Stimulated activated CD8-positive, alpha-beta memory T cell treated with anti-CD3 and anti-CD28 coated beads, Interleukin-7, amount 100 ng/mL, for 4 hours (primary cell): Measurements from ENCODE around the gene CCT5.
"Not testable (repeated sequence)": the region's sequence is repeated elsewhere in the genome, so short reads cannot be mapped to it uniquely, and the experiment has no call there.

Experiments
- DNase-seq, 2 donors: peaks; one replicate each; pipeline ENCODE4 v3.0.0-alpha.2; 2020; ENCODE audit warnings: low read depth in 2 of 2

The CCT5 gene

GRCh38 chr5:10246761-10247160, 3.3 kb upstream of the CCT5 start:
- no peak for DNase-seq

DNA sequence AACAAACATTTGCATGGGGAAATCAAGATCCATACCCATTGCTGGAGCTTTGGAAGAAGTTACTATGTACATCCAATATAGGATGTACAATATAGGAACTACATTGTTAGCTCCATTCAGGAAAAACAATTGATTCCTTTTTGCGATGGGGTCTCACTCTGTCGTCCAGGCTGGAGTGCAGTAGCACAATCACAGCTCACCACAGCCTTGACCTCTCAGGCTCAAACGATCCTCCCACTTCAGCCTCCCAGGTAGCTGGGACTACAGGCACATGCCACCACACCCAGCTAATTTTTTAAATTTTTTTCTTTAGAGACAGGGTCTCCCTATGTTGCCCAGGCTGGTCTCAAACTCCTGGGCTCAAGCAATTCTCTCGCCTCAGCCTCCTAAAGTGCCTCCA, 2.9 kb upstream of the CCT5 start:
- not testable (repeated sequence) for DNase-seq

DNA sequence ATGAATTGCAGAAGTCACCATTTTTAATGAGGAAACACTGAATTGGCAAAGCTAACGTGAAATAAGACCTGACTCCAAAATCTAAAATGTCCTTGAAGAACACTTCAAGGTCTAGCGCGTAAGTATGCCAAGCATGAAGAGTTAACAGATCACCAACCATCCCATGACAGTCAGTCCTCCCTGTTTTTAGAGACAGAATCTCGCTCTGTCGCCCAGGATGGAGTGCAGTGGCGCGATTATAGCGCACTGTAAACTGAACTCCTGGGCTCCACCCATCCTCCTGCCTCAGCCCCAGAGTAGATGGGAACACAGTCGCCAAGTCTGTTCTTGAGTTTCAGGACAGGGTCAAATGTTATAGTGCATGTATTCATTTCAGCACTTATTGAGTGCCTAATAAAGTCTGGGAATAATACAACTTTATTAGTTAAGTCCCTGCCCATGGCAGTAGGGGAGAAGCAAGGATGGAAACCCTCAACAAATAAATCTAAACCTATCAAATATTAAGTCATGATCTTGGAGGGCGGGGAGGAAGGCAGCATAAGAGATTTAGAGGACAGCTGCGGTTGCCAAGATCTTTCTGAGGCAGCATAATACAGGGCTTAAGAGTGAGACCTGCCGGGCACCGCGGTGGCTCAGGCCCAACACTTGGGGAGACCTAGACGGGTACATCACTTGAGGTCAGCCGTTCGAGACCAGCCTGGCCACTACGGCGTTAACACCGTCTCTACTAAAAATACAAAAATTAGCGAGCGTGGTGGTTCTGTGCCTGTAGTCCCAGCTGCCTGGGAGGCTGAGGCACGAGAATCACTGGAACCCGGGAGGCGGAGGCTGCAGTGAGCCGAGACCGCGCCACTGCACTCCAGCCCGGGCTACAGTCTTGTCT, 1.5 kb upstream of the CCT5 start:
- no peak for DNase-seq

- DNase-seq: no peak
Observed at GRCh38 chr5:10250806-10251276, 761 bp downstream of the CCT5 start.

DNA sequence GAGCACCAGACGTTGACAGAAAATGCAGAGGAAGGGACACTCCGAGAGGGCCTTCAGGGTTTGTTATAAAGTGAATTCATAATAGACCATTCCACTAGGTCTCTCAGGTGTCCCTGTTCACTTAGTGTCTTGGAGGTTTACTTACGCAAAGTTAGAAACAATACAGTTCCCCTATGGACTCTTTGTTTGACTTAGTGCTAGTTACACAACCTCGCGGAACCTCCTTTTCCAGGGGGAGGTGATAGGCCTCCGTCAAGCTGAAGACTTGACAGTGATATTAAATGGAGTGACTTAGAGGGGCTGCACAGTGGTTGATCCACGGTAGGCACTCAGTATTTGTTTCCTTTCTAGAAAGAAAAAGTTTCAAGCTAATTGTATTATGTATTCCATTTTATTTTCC, 1.3 kb downstream of the CCT5 start:
- DNase-seq: no peak

GRCh38 chr5:10253390-10253789, 3.3 kb downstream of the CCT5 start:
- no peak for DNase-seq

DNA sequence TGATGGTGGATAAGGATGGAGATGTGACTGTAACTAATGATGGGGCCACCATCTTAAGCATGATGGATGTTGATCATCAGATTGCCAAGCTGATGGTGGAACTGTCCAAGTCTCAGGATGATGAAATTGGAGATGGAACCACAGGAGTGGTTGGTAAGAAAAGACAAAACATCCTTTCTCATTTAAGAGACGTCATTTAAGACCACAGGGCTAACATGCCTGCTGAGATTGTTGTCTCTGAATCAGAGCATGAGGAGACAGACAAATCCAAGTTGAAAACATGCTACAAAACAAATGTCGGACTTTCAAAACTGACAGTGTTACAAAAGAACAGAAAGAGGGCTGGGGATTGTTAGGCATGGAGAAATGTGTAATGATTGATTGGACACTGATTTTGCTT, 4.6 kb downstream of the CCT5 start:
- no peak for DNase-seq

DNA sequence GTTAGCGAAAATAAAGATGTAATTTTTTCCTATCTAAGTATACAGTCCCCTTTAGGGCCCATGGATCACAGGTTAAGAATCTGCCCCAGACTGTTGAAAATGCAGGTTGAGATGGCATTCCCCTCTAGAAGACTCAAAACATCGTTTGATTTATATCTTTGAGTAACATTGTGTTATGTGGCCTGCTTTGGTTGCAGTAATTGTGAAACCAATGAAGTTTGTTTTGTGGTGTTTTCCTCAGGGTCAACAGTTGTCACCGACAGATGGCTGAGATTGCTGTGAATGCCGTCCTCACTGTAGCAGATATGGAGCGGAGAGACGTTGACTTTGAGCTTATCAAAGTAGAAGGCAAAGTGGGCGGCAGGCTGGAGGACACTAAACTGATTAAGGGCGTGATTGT, 7.8 kb downstream of the CCT5 start:
- no peak for DNase-seq

- no peak for DNase-seq
Observed at GRCh38 chr5:10259899-10260298, 9.8 kb downstream of the CCT5 start.

- DNase-seq: no peak
Observed at GRCh38 chr5:10261065-10261464, 11.0 kb downstream of the CCT5 start.

DNA sequence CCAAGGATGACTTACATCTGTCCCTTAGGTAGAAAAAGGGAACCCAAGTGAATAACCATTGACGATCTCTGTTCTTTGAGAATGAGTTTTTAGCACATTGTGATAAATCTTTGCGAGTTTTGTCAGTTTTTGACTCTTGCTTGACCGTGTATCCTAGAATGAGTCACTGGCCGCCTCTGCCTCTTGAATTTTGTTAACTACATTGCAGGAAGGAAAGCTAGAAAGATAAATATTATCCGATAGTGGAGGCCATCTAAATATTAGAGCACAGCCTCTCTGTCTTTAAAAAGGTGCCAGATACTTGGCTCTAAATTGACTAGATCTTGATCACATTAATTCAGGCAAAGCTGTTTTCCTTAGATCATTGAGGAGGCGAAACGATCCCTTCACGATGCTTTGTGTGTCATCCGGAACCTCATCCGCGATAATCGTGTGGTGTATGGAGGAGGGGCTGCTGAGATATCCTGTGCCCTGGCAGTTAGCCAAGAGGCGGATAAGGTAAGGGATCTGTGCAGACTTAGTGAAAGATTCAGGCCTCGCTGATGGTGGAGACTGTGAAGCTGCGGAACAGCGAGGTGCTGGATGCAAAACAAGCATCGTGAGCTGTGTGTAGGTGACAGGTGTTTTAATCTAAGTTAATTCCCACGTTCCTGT, 12.2 kb downstream of the CCT5 start:
- DNase-seq: no peak

DNA sequence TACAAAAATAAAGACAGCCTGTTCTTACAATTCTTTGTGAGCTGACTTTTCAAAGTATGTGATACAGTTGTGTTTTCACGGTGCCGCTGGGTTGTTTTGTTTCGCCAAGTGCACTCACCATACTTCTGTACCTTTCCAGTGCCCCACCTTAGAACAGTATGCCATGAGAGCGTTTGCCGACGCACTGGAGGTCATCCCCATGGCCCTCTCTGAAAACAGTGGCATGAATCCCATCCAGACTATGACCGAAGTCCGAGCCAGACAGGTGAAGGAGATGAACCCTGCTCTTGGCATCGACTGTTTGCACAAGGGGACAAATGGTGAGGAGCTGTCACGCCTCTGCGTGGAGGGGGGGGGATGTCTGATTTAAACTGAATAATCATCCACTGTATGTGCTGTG, 12.9 kb downstream of the CCT5 start:
- DNase-seq: no peak

- no peak for DNase-seq
Observed at GRCh38 chr5:10264604-10265003, 14.5 kb downstream of the CCT5 start.

DNA sequence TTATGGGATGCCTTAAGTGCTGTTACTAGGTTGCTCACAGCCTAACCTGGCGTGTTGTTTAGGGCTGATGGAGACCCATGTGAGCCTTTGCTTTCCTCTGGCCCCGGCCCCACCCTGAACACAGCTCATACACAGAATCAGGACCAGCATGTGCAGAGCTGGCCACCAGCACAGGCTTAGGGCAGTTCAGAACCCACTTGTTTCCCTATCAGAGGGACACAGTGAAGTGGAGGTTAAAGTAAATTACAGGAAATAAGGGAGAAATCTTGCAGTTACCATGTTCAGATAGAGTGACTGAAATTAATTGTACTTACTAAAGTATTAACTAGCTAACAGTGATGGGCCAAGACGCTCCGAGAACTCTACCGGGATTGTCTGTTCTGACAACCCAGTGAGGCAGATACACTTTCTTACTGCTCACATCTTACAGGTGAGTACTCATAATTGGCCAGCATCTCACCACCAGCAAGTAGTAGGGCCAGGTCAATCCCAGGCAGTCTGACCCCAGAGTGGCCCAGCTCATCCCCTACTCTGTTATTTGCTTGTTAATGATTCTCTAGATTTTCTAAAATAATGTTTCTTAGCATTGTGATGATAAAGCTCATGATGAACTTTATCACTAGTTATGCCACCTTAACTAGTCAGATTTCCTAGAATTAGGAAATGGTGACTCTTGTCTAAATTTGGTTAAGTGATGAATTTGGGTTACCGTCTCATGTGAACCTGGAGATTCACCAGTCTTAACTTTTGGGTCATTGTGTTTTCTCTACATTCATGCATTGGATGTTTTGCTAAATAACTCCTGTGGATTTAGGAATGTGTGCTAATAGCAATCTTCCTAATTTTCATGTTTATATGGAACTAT, 15.4 kb downstream of the CCT5 start:
- no peak for DNase-seq

DNA sequence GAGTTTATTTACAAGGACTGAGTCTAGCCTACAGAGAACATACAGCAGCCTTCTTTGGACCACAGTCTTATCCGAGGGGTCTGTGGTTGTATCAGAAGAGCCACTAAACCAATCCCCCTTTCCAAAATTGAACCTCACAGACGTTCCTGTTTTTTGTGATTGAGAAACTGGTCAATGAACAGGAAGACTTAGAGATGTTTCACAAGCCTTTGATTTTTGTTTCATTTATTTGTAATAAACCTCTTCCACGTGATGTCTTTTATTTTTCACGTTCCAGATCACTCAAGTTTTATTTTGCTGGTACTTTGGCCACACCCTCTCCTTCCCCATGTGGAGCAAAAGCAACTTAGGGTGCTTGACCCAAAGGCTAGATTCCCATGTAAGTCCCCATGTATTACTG, 16.1 kb downstream of the CCT5 start:
- no peak for DNase-seq

DNA sequence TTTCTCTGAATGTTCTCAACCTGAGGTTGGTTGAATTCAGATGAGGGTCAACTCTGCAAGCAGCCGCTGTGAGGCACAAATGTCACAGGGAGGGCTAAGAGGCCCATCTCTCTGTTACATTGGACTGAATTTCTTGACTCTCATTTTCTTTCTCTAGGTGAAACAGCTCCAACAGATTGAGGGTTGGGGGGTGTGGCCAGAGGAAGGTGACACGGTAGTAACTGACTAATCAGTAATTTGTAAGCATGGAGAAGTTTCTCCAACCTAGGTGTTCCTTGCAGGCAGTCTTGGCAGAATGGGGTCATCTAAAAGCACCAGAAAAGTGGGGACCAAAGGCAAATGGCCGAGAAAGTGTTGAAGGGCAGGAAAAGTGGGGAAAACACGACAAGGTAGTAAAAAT, 16.8 kb downstream of the CCT5 start:
- no peak for DNase-seq

- no peak for DNase-seq
Observed at GRCh38 chr5:10268100-10268499, 18.0 kb downstream of the CCT5 start.

DNA sequence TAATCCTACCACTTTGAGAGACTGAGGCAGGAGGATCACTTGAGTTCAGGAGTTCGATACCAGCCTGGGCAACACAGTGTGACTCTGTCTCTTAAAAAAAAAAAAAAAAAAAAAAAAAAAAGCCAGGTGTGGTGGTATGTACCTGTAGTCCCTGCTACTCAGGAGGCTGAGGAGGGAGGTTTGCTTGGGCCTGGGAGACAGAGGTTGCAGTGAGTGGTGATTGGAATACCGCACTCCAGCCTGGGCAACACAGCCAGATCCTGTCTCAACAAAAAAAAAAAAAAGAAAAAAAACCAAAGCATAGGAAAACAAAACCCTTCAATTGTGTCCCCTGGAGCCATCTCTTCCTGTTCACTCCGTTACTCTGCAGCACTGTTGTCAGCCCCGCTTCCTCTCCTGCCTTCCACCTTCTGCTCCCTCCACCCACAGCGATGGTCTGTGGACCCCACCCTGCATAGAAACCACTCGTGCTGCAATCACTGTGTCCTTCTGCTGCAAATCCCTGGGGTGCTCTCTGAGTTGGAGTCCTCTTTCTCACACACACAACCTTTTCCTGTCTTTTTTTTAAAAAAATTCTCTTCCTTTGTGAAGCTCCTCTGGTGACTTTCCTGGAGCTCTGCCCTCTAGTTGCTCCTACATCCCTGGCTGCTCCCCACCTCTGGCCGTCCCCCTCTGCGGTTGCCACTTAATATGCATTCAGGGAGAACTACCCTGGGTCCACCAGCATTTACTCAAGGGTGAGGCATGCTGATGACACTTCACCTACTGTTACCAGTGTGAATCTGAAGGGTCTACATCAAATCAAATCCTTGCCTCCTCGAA, 22.2 kb downstream of the CCT5 start:
- no peak for DNase-seq

- DNase-seq: not testable (repeated sequence)
Observed at GRCh38 chr5:10272875-10273209, 22.8 kb downstream of the CCT5 start.

- no peak for DNase-seq
Observed at GRCh38 chr5:10275460-10275859, 25.4 kb downstream of the CCT5 start.

DNA sequence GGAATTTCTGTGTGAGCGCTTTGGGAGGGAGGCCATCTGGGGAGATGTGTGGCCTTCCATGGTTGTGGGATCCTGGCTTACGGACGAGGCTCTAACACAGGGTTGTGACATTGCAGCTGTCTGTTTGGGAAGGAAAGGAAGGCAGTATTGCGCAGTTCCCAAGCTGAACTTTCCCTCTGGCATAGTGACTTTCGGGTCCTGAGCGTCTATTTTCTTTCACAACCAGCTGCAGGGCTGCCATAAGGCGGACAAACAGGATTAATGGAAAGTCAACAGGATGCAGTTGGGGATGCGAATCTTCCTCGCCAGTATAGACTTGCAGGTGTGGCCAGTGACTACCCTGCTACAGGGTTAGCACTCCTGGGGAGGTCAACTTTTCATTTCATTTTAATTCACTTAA, 25.9 kb downstream of the CCT5 start:
- no peak for DNase-seq

DNA sequence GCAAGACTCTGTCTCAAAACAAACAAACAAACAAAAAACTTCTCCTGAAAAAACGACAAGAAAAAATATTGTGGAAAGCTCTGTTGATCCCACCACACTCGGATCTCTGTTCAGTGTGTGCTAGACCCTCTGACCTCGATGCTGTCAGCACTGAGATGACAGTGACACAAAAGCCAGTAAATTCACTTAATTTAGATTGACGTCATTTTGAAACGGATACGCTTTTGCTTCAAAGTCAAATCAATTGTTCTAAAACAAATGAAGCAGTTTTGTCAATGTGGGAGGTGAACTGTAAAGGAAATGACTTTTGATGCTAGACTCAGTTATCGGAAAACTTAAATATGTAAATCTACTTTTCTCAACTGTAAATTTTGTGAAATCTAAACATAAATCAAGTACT, 26.6 kb downstream of the CCT5 start:
- DNase-seq: no peak
